Stimulated activated memory B cell treated with anti-CD40 and anti-IgM and Interleukin-4, amounts not matched to agents 10 μg/mL and 1 μg/mL and 100 μg/mL, for 72 hours (primary cell): ENCODE measurements around the gene ZNF679.
A peak's percentile ranks its signal among the peaks of the same experiment; 100 is the strongest.
"Not testable (repeated sequence)": the region's sequence is repeated elsewhere in the genome, so short reads cannot be mapped to it uniquely, and the experiment has no call there.

Source experiments
- ATAC-seq: fragments of 150-1000 bp; cut with Tn5 transposase; 2 replicates; pipeline ENCODE4 v1.10.0; 2021
- H3K27ac Mint-ChIP-seq: one replicate; pipeline ENCODE4 v1.8.0; 2022; ENCODE audit warnings: mild to moderate bottlenecking, mixed read lengths
- H3K27me3 Mint-ChIP-seq: one replicate; pipeline ENCODE4 v1.8.0; 2022; ENCODE audit warnings: mixed read lengths
- H3K36me3 Mint-ChIP-seq: one replicate; pipeline ENCODE4 v1.8.0; 2022; ENCODE audit warnings: mixed read lengths
- H3K4me1 Mint-ChIP-seq: one replicate; pipeline ENCODE4 v1.8.0; 2022; ENCODE audit warnings: mixed read lengths
- H3K4me3 Mint-ChIP-seq: one replicate; pipeline ENCODE4 v1.8.0; 2022; ENCODE audit warnings: mild to moderate bottlenecking, moderate library complexity, mixed read lengths
- H3K9me3 Mint-ChIP-seq: one replicate; pipeline ENCODE4 v1.8.0; 2022; ENCODE audit warnings: mixed read lengths

The ZNF679 gene

DNA sequence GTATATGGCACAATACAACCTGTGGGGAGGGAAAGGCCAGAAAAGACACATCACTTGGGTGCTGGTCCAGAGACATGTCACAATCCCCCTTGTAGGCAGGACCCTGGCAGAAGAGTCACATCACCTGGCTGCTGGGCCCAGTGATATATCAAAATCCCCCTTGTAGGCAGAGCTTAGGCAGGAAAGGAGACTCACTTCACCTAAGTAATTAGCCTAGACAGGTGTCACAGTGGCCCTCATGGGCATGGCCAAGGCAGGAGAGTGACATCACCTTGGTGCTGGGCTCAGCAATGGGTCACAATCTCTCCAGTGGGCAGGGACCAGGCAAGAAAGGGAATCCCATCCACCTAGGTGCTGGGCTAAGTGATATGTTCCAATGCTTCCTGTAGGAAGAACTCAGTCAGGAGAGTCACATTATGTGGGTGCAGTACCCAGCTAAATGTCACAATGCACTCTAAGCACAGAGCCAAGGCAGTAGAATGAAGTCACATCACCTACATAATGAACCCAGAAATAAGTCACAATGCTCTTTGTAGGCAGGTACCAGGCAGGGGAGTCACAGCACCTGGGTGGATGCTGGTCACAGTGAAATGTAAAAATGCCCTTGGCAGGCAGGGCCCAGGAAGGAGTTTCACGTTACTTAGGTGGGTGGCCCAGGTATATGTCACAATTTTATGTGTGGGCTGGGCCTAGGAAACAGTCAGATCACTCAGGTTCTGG, 66.6 kb downstream of the ZNF679 start:
- Mint-ChIP-seq H3K4me3 (no peak overlapping the region), H3K36me3 (no peaks in the 10 kb centered on the region), H3K27me3 (no peaks in the 10 kb centered on the region), H3K4me1 (no peaks in the 10 kb centered on the region), H3K9me3 (no peaks in the 10 kb centered on the region), H3K27ac (no peak overlapping the region)
- ATAC-seq = no peak

GRCh38 chr7:64297418-64297817, 69.1 kb downstream of the ZNF679 start:
- not testable (repeated sequence) for H3K9me3 Mint-ChIP-seq, H3K4me1 Mint-ChIP-seq, H3K27ac Mint-ChIP-seq, H3K27me3 Mint-ChIP-seq, H3K4me3 Mint-ChIP-seq, H3K36me3 Mint-ChIP-seq
- peak; percentile 25 for ATAC-seq

DNA sequence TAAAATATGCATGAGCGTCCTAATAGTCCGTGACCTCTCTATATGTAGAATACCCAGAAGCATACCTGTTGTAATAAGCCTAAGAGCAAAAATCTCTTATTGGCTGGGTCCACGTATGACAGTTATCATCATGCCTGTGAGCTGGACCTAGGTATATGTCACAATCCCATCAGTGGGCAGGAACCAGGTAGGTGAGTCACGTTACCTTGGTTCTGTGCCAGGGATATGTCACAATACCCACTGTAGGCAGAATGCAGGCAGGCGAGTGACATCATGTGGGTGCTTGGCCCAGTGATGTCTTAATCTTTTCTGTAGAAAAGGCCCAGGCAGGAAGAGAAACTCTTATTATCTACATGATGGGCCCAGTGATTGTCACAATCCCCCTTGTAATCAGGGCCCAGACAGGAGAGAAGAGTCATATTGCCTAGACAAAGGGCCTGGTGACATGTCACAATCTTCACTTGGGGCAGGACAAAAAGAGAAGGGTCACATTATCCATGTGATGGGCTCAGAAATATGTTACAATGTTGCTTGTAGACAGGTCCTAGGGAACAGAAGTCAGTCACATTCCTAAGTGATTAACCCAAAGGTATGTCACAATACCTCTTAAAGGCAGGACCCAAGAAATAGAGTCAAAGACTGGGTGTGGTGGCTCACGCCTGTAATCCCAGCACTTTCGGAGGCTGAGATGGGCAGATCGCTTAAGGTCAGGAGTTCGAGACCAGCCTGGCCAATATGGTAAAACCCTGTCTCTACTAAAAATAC, 72.5 kb downstream of the ZNF679 start:
- Mint-ChIP-seq H3K9me3 (peaks cover 3% of the 10 kb centered on the region), H3K4me1 (peaks cover 19% of the 10 kb centered on the region), H3K27ac (no peak overlapping the region), H3K27me3 (no peaks in the 10 kb centered on the region), H3K36me3 (peaks cover 9% of the 10 kb centered on the region), H3K4me3 (no peak overlapping the region)
- ATAC-seq = no peak

DNA sequence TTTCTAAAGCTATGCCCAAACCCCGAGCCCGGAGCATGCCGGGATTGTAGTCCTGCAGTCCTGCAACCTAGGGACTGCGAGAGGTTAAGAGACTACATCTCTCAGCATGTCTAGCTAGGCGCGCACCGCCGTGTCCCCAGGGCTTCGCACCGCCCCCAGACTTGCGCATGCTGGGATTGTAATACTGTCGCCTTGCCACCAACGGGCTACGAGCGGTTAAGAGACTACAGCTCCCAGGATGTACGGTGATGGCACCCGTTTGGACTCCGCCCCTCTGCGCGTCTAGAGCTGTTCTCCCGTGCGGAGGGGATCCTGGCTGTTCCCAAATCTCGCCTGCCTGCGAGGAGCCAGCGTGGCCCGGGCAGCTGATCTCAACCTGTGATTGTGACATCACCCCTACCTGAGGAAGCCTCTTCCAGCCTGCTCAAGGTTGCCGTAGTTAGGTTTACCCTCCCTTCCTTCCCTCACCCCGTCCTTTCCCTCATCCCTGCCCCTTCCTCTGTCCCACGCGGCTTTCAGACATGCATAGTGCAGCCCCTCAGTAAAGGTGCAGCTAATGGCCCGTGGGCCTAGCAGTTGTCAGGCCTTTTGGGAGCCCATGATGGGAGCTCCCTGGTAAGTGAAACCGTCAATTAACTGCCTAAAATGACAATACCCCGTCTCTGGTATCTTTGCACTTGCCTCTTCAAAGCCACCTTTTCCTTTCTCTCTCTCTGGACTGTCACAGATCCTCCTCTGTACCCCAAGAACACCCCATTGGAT, 79.2 kb downstream of the ZNF679 start:
- Mint-ChIP-seq H3K27me3 (no peaks in the 10 kb centered on the region), H3K9me3 (no peaks in the 10 kb centered on the region), H3K4me3 (peak overlapping the region; percentile 91), H3K27ac (peak overlapping the region; percentile 93), H3K4me1 (peaks cover 42% of the 10 kb centered on the region), H3K36me3 (peaks cover 1% of the 10 kb centered on the region)
- ATAC-seq = peak; percentile 99

- Mint-ChIP-seq H3K9me3 (no peaks in the 10 kb centered on the region), H3K4me3 (peak overlapping the region; percentile 91), H3K27me3 (no peaks in the 10 kb centered on the region), H3K27ac (peak overlapping the region; percentile 93), H3K4me1 (peaks cover 44% of the 10 kb centered on the region), H3K36me3 (no peaks in the 10 kb centered on the region)
- ATAC-seq = no peak
Observed at GRCh38 chr7:64308016-64308270, 79.7 kb downstream of the ZNF679 start.

- Mint-ChIP-seq H3K36me3 (no peaks in the 10 kb centered on the region), H3K4me1 (peaks cover 42% of the 10 kb centered on the region), H3K9me3 (no peaks in the 10 kb centered on the region), H3K27ac (no peak overlapping the region), H3K4me3 (no peak overlapping the region), H3K27me3 (no peaks in the 10 kb centered on the region)
- no peak for ATAC-seq
Observed at GRCh38 chr7:64310426-64310825, 82.2 kb downstream of the ZNF679 start.

- ATAC-seq = no peak
- no peaks in the 10 kb centered on the region for H3K27me3 Mint-ChIP-seq
- H3K4me1 Mint-ChIP-seq = peaks cover 29% of the 10 kb centered on the region
- no peaks in the 10 kb centered on the region for H3K36me3 Mint-ChIP-seq
- no peak overlapping the region for H3K4me3 Mint-ChIP-seq
- no peaks in the 10 kb centered on the region for H3K9me3 Mint-ChIP-seq
- H3K27ac Mint-ChIP-seq = peak overlapping the region; percentile 95
Observed at GRCh38 chr7:64312826-64313225, 84.6 kb downstream of the ZNF679 start.

- Mint-ChIP-seq H3K9me3 (no peaks in the 10 kb centered on the region), H3K27ac (peak within 1 kb of the TSS; percentile 95), H3K4me3 (peak within 1 kb of the TSS; percentile 96), H3K27me3 (no peaks in the 10 kb centered on the region), H3K4me1 (peaks cover 30% of the 10 kb centered on the region), H3K36me3 (peaks cover 4% of the 10 kb centered on the region)
- peak; percentile 100 for ATAC-seq
Observed at GRCh38 chr7:64313740-64314491, 85.6 kb downstream of the ZNF679 start, which contains the start of gene ZNF736. TSS of gene ZNF736 (plus strand) at chr7:64313961. CDS start at chr7:64314151, 190 bp downstream.

DNA sequence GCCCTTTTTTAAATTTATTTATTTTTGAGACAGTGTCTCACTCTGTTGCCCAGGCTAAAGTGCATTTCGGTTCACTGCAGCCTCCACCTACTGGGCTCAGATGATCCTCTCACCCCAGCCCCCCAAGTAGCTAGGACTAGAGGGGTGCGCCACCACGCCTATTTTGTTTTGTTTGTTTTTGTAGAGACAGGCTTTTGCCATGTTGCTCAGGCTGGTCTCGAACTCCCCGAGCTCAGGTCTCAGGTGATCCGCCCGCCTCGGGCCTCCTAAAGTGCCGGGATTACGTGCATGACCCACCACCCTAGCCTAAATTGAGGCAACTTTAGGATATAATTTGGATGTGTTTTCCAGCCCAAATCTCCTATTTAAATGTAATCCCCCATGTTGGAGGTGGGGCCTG, 86.3 kb downstream of the ZNF679 start:
- Mint-ChIP-seq H3K4me3 (peak overlapping the region; percentile 96), H3K27ac (peak overlapping the region; percentile 95), H3K4me1 (peaks cover 33% of the 10 kb centered on the region), H3K36me3 (peaks cover 7% of the 10 kb centered on the region), H3K9me3 (no peaks in the 10 kb centered on the region), H3K27me3 (no peaks in the 10 kb centered on the region)
- ATAC-seq = no peak

DNA sequence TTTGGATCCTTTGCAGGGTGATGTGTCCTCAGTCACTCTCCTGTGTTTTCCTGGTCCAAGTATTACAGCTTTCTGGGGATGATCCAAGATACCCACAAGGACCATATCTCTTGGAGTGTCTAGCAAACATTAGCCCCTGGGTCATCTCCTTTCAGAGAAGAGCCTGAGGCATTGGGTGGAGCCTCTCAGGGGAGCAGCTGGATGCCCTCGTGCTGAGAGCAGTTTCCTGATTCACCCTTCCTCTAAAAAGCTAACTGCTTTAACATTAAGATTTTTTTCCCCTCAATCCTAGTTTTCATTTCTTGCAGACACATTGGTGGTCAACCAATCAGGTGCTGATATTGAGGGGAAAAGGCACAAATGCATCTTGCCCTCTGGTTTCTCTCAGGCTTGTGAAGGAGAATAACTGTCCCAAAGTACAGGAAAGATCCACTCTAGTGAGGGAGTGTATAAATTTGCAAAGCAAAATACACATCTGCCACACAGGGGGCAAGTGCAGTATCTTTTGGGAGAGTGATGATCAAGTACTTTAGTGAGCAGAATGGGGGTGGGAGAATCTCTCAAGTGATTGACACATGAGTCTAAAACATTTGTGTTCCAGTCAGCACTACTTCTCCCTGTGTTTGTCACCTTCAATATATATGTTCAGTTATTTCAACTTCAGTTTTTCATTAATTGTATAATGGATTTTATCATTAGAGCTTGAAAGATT, 87.9 kb downstream of the ZNF679 start:
- not testable (repeated sequence) for ATAC-seq, H3K27ac Mint-ChIP-seq, H3K36me3 Mint-ChIP-seq, H3K27me3 Mint-ChIP-seq, H3K9me3 Mint-ChIP-seq
- Mint-ChIP-seq H3K4me1 (peaks cover 44% of the 10 kb centered on the region), H3K4me3 (peak overlapping the region; percentile 38)
